Kidney capillary endothelial cell (primary cell): Measurements from ENCODE around the gene USF2.

Source experiments
- DNase-seq: peaks from one replicate; pipeline ENCODE4 v3.0.0-alpha.2; 2018; ENCODE audit warnings: low spot score

Gene USF2

DNA sequence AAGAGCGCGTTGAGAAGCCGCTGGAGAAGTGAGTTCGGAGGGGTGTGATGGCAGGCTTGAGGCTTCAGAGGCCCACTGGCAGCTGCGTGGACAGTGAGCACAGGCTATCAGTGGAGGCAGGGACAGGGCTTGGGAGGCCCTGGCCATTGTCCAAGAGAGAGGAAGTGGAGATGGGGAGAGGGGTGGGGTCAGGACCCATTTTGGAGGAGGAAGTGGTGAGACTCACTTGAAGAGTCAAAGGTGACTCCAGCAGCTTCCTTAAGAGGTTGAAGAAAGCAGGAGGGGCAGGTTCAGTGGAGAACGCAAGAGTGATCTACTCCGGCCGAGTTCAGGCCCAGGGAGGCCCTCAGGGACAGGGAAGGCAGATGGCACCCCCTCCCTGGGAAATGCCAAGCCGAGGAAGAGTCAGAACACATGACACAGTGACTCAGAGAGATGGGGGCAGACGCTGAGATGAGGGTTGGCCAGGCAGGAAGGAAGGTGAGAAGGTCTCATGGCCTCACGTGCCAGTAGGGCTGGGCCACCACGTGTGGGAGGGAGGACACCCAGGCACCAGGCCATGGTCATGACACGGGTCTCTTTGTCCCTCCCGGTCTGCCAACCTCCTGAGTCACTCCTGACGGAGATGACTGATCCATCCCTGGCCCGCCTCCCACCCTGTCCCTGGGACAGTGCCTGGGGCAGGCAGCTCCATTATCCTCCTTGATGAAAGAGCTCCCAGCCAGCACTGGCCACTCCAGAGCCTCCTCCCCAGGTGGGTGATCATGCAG lies 50.1 kb downstream of the USF2 start:
- peak; percentile 99 for DNase-seq

DNA sequence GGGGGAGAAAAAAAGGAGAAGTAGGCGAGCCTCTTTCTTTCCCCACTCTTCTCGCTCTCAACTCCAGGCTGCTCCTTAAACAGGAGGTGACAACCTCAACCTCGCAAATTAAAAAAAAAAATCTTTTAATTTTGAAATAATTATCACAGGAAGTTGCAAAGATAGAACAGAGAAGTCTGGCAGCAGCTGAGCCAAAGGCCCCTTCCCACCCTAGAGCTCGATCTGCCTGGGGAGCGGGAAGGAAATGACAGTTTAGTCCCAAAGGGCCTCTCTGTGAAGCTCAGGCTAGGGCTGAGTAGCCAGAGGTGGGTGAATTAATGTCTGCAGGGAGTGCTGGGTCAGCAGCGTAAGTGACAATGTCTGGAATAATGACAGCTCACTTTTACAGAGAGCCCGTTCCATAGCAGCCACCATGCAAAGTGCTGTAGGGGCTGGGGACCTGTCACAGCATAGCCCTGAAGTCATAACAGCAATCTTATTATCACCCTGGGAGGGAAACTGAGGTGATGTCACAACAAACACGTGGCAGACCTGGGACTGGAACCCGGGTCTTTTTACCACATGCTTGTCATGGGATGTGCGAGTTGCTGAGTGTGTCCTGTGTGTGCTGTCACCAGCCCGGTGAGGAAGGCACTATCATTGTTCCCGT lies 51.4 kb downstream of the USF2 start:
- peak; percentile 40 for DNase-seq

DNA sequence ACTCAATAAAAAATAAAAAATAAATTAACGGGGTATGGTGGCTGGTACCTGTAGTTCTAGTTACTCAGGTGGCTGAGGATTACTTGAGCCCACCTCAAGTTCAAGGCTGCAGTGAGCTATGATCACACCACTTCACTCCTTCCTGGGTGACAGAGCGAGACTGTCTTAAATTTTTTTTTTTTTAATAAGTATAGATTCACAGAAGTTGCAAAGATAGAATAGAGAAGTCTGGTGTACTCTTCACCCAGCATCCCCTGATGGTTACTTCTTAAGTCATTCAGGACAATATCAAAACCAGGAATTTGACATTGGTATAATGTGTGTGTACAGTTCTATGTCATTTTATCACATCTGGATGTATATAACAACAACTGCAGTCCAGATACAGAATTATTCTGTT lies 52.5 kb downstream of the USF2 start:
- DNase-seq, result no peak

DNA sequence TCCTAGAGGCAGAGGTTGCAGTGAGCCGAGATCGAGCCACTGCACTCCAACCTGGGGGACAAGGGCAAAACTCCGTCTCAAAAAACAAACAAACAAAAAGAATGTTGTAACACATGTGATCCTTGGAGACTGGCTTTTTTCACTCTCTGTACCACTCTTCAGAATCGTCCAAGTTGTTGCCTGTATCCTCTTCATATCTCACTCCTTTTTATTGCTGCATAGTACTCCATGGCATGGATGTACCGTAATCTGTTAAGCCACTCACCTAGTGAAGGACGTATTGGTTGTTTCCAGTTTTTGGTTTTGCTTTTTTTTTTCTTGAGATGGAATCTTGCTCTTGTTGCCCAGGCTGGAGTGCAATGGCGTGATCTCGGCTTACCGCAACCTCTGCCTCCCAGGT lies 53.3 kb downstream of the USF2 start:
- no peak for DNase-seq

DNA sequence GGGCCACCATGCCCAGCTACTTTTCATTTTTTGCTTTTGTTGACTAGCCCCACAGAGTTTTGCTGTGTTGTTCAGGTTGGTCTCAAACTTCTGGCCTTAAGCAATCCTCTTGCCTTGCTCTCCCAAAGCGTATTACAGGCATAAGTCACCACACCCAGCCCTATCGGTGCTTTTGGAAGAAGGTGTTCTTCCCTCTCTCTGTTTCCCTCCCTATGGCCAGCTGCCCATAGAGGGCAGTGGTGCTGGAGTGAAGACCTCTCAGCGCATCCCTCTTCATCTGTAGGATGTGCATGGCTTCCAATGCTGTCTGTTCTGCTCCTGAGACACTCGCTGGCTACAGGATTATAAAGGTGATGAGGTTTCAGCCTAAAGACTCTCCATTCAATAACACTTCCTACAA lies 58.9 kb downstream of the USF2 start:
- DNase-seq, result no peak

DNA sequence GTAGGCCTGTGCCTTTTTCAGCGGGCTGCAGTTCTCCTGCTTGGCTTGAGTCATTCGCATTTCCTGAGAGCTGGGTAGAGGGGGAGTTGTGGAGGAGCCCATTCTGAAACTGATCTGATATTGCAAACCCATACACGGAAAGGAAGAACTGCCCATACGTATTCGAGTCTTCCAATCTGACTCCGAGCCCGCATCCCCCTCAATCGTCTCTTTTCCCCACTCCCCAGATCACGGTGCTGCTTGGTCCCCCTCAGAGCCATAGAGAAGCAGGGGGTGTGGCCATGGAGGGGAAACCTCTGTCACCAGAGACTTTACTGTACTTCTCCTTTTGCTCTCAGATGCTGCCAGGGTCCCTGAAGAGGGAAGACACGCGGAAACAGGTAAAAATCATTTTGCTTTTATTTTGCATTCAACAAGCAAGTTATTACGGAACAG lies 60.1 kb downstream of the USF2 start, which contains the start of gene CD22:
Gene CD22, plus strand, starts transcription at position 337 of the 435 bp plus-strand sequence. CDS start 2,854 bp downstream, outside the sequence.
- no peak for DNase-seq

DNA sequence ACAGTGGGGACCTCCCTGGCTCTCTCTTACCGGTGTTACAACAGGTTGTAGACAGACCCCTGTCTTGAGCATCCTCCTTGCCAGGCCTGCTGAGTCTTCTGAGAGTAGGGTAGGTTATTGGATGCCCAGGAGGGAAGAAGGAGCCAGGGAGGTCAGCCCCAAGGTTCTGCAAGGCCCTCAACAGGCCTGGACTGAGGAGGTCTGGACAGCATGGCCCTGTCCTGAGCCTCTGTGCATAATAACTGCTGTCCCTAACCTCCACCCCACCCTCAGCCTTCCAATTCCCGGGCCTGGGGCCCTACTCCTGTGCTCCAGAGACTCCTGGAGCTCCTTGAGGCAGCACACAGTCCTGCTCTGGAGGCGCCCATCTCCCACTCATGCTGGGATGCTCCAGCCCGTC lies 60.6 kb downstream of the USF2 start:
- no peak for DNase-seq
